Bronchial epithelial cell (primary cell): ENCODE results near the gene HAL. TPM values are rescaled to one million over a fixed set of nuclear protein-coding genes. Genes with fewer than 3 reads are reported as not detected.

Source experiments
- DNase-seq: peaks from one replicate; pipeline ENCODE4 v3.0.0-alpha.2; 2010; ENCODE audit warnings: low read depth
- FAIRE-seq: peaks from 2 replicates; lab custom pipeline; 2011; peaks lifted over from hg19 to GRCh38; lab: Jason Lieb, UNC
- H3K27me3 ChIP-seq: 2 replicates; pipeline ENCODE4 v1.5.1; 2011; ENCODE audit warnings: low read length; ENCODE audit not compliant: control insufficient read depth, insufficient read depth
- H3K36me3 ChIP-seq: 2 replicates; pipeline ENCODE4 v1.5.1; 2011; ENCODE audit warnings: low read length; ENCODE audit not compliant: control insufficient read depth, insufficient read depth
- H3K4me3 ChIP-seq: 2 replicates; pipeline ENCODE4 v1.5.1; 2011; ENCODE audit warnings: mild to moderate bottlenecking, low read depth, low read length, control low read depth
- CTCF ChIP-seq: IDR thresholded peaks from 2 replicates; pipeline ENCODE4 v1.5.1; 2011; ENCODE audit warnings: mild to moderate bottlenecking, moderate library complexity, low read length, control low read depth, inconsistent platforms; ENCODE audit not compliant: insufficient read depth, severe bottlenecking
- total RNA-seq: library from RNA; depleted of rRNA; stranded (reverse); fragments of >200 nt; gene quantifications from 2 replicates; pipeline ENCODE4 v1.2.1, GENCODE V29; 2014

Gene HAL
- total RNA-seq, 1 donor from 2014 or later = 0.79 TPM

DNA sequence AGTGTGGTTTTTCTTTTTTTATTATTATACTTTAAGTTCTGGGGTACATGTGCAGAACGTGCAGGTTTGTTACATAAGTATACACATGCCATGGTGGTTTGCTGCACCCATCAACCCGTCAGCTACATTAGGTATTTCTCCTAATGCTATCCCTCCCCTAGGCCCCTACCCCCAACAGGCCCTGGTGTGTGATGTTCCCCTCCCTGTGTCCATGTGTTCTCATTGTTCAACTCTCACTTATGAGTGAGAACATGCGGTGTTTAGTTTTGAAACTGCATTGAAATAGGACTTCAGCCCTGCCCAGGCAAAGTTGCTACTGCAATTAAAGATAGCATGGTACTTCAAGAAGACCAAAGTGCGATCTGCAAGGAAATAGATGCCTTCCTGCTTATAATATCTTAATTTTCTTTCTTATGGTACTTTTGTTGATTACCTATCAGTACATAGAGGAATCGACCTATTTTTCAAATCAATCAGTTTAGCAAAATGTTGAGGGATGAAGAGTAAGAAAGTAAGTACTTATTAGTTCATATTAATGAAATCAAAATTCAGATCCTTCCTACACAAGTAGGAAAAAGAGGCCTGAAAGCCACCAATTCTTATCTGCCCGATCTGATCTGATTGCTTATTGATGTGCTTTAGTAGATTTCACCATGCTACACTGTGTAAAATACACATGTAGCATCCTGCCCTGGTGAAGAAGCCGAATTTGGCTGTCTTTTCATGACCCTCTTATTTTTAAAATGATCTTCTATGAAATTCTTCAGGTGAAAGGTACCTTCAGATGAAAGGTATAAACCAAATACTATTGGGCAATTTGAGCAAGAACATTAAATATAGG is 37.6 kb upstream of the HAL start:
- FAIRE-seq = no peak
- DNase-seq = peak; percentile 10
- Histone ChIP-seq H3K4me3 (peak overlapping the region; percentile 95), H3K27me3 (no peaks in the 10 kb centered on the region), H3K36me3 (no peaks in the 10 kb centered on the region)
- TF ChIP-seq CTCF = no peak

DNA sequence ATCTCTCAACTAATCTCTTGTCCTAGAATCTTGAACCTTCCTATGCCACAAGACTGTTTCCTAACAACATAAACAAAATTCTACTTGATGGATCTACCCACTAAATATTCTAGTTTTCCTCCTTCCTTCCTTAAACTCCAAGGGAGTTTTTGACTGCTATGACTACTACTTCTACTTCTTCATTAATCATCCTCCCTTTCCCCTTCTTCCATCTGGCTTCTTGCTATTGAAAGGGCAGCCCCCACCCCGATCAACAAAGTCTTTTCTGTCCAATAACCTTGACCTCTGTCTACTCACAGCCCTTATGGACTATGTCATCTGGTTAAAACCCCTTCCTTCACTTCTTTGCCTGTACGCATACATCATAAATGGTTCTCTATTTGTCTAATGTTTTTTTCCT is 33.7 kb upstream of the HAL start:
- Histone ChIP-seq H3K27me3 (no peaks in the 10 kb centered on the region), H3K4me3 (no peak overlapping the region), H3K36me3 (peaks cover 3% of the 10 kb centered on the region)
- DNase-seq (no peak), FAIRE-seq (no peak)
- no peak for TF ChIP-seq CTCF

GRCh38 chr12:96028538-96028937 is 32.4 kb upstream of the HAL start:
- FAIRE-seq (no peak), DNase-seq (no peak)
- no peak overlapping the region for H3K4me3 ChIP-seq
- no peak for TF ChIP-seq CTCF
- peaks cover 3% of the 10 kb centered on the region for H3K36me3 ChIP-seq
- H3K27me3 ChIP-seq = no peaks in the 10 kb centered on the region

GRCh38 chr12:96026331-96026730 is 30.2 kb upstream of the HAL start:
- peaks cover 5% of the 10 kb centered on the region for H3K36me3 ChIP-seq
- DNase-seq = no peak
- FAIRE-seq = no peak
- H3K27me3 ChIP-seq = no peaks in the 10 kb centered on the region
- no peak overlapping the region for H3K4me3 ChIP-seq
- no peak for TF ChIP-seq CTCF

DNA sequence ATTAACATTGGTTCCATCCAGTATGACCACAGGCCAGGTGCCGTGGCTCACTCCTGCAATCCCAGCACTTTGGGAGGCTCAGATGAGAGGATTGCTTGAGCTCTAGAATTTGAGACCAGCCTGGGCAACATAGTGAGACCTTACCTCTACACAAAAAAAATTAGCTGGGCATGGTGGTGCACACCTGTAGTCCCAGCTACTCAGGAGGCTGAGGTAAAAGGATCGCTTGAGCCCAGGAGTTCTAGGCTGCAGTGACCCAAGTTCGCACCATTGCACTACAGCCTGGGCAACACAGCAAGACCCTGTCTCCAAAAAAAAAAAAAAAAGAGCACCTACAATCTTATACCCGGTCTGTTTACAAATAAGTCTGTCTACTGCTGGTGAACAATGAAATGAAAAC is 29.4 kb upstream of the HAL start:
- no peak for FAIRE-seq

More for the DNA sequence above, 29.4 kb upstream of the HAL start:
- H3K36me3 ChIP-seq = peaks cover 5% of the 10 kb centered on the region
- H3K4me3 ChIP-seq = no peak overlapping the region
- no peak for DNase-seq
- no peaks in the 10 kb centered on the region for H3K27me3 ChIP-seq
- TF ChIP-seq CTCF = no peak
